GM12875 (cell line): Measurements from ENCODE around the gene GAS6.
"Not testable (repeated sequence)": the region's sequence is repeated elsewhere in the genome, so short reads cannot be mapped to it uniquely, and the experiment has no call there.

Source experiments
- H3K4me3 ChIP-seq: one replicate; pipeline ENCODE4 v1.5.1; 2011; ENCODE audit warnings: low read depth, low read length, control low read depth
- CTCF ChIP-seq: IDR thresholded peaks from 2 replicates; pipeline ENCODE4 v1.5.1; 2011; ENCODE audit warnings: low read depth, mild to moderate bottlenecking, control low read depth, inconsistent platforms, low read length, moderate library complexity, borderline replicate concordance; ENCODE audit not compliant: insufficient read depth

Gene GAS6

GRCh38 chr13:113863524-113864272 lies at the start of gene GAS6:
GAS6 (minus strand) TSS chr13:113864076; CDS start chr13:113863920, 156 bp downstream.
- TF ChIP-seq CTCF = 0 out of 2 replicates have a peak, but pooled peaks have one; percentile 12
- H3K4me3 ChIP-seq = peak within 1 kb of the TSS; percentile 21

GRCh38 chr13:113913408-113913807 lies 49.5 kb upstream of the GAS6 start:
- not testable (repeated sequence) for H3K4me3 ChIP-seq

GRCh38 chr13:113912596-113912995 lies 48.7 kb upstream of the GAS6 start:
- H3K4me3 ChIP-seq = no peak overlapping the region
- TF ChIP-seq CTCF = no peak

GRCh38 chr13:113907635-113908617 lies 44.0 kb upstream of the GAS6 start:
- no peak overlapping the region for H3K4me3 ChIP-seq
- no peak for TF ChIP-seq CTCF

- TF ChIP-seq CTCF = no peak
Observed at GRCh38 chr13:113906571-113906970, 42.7 kb upstream of the GAS6 start.

GRCh38 chr13:113905942-113906341 lies 42.1 kb upstream of the GAS6 start:
- TF ChIP-seq CTCF = no peak

More at GRCh38 chr13:113906571-113906970, 42.7 kb upstream of the GAS6 start:
- no peak overlapping the region for H3K4me3 ChIP-seq

GRCh38 chr13:113905018-113905417 lies 41.1 kb upstream of the GAS6 start:
- no peak for TF ChIP-seq CTCF
- H3K4me3 ChIP-seq = no peak overlapping the region

More at GRCh38 chr13:113905942-113906341, 42.1 kb upstream of the GAS6 start:
- H3K4me3 ChIP-seq = no peak overlapping the region
